ENCODE results near the gene FBXO44.

GRCh38 chr1:11712285-11712684 is 57.6 kb downstream of the FBXO44 start:
- TF ChIP-seq, protein P1, sequence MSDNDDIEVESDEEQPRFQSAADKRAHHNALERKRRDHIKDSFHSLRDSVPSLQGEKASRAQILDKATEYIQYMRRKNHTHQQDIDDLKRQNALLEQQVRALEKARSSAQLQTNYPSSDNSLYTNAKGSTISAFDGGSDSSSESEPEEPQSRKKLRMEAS (IDR thresholded peaks at IDR 0.05) = no peak
- TF ChIP-seq YY1 (IDR thresholded peaks at IDR 0.05; ENCODE audit: low read depth) (no peak), CEBPB (IDR thresholded peaks at IDR 0.05) (no peak), EP300 (IDR thresholded peaks at IDR 0.05; ENCODE audit: borderline replicate concordance) (no peak), TAF1 (IDR thresholded peaks at IDR 0.05; ENCODE audit: low read depth) (no peak), TEAD4 (IDR thresholded peaks at IDR 0.05) (no peak)
